ENCODE results near the gene CCDC134.

DNA sequence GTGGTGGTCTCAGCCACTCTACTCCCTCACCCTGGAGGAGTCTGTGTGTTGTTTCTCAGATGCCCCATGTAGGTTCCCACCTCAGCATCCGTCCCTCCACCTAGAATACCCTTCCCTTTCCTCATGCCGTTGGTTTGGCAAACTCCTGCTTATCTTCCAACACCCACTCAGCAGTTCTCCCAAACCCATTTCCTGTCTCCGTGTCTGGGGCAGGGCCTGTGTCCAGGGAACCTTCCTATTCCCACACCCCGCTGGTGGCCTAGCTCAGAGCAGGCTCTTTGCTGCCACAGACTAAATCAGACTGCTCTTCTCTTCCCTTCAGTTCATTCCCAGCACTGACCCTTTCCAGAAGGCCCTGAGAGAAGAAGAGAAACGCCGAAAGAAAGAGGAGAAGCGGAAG lies 24.9 kb downstream of the CCDC134 start:
- TF ChIP-seq EZH2 (IDR thresholded peaks at IDR 0.05; ENCODE audit: low read length, unreplicated experiment) = no peak
- TF ChIP-seq, protein P1, sequence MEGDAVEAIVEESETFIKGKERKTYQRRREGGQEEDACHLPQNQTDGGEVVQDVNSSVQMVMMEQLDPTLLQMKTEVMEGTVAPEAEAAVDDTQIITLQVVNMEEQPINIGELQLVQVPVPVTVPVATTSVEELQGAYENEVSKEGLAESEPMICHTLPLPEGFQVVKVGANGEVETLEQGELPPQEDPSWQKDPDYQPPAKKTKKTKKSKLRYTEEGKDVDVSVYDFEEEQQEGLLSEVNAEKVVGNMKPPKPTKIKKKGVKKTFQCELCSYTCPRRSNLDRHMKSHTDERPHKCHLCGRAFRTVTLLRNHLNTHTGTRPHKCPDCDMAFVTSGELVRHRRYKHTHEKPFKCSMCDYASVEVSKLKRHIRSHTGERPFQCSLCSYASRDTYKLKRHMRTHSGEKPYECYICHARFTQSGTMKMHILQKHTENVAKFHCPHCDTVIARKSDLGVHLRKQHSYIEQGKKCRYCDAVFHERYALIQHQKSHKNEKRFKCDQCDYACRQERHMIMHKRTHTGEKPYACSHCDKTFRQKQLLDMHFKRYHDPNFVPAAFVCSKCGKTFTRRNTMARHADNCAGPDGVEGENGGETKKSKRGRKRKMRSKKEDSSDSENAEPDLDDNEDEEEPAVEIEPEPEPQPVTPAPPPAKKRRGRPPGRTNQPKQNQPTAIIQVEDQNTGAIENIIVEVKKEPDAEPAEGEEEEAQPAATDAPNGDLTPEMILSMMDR (conservative IDR thresholded peaks at IDR 0.05; ENCODE audit: low read depth, low read length) = no peak
- TF ChIP-seq EZH2phosphoT487 (IDR thresholded peaks at IDR 0.05; ENCODE audit: borderline replicate concordance, low read length) = no peak
